KG1 (cell line): ENCODE results near the gene CFAP69.
"Not testable (repeated sequence)": the region's sequence is repeated elsewhere in the genome, so short reads cannot be mapped to it uniquely, and the experiment has no call there.

Experiments
- DNase-seq: peaks from one replicate; lab custom pipeline; 2025; lab: John Stamatoyannopoulos, UW

The CFAP69 gene

DNA sequence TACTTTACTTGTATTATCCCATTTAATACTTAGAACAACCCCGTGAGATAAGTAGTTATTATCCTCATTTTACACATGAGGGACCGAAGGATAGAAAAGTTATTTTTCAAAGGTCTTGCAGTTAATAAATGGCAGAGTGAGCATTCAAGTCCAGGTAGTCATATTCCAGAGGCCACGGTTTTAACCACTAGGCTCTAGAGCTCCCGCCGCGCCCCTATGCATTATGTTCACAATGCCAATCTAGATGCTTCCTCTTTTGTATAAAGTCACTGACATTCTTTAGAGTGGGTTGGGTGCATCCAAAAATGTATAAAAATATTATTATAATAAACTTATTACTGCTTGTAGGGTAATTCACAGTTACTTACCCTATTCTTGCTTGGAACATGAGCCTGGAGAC lies 11.4 kb upstream of the CFAP69 start:
- no peak for DNase-seq

DNA sequence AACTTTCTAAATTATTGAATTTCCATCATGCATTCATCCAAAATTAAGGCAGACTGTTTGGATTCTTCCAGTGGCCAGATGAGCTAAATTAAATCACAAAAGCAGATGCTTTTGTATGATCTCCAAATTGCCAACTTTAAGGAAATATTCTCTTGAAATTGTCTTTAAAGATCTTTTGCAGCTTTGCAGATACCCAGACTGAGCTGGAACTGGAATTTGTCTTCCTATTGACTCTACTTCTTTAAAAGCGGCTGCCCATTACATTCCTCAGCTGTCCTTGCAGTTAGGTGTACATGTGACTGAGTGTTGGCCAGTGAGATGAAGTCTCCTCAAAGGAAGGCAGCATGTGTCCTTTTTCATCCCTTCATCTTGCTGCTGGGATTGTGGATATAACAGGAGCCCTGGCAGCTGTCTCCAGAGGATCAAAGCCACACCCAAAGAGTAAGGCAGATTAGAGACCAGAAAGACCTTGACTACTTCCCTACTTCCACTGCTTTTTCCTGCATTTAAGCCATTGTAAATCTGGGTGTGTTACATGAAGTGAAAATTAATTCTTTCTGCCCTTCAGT lies 8.2 kb upstream of the CFAP69 start:
- DNase-seq = no peak

- no peak for DNase-seq
Observed at GRCh38 chr7:90238022-90238421, 7.0 kb upstream of the CFAP69 start.

DNA sequence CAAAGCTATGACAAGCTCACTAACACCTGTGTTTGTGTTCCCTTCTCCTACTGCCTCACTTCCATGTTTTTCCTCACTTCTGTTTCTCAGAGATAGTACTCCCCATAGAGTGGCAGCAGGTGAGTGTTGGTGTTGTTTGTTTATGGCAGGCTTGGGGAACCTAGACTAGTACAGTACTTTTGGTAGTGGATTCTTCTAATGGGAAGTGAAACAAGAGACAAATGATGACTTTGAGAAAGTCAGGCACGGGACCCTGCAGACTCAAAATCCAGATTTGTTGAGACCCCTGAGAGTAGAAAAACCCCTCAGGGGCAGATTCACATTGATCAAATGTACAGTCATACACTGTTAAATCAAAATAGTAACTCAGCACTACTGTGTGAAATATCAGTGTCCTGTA lies 6.4 kb upstream of the CFAP69 start:
- no peak for DNase-seq

DNA sequence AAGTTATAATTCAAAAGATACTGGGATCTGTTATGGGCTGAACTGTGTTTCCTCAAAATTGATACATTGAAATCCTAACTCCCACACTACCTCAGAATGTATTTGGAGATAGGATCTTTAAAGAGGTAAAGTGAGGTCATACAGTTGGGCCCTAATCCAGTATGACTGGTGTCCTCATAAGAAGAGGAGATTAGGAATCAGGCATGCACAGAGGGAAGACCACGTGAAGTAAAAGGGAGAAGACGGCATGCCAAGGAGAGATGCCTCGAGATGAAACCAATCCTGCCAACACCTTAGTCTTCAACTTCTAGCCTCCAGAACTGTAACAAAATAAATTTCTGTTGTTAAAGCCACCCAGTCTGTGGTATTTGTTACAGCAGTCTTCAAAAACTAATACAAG lies 5.9 kb upstream of the CFAP69 start:
- no peak for DNase-seq

DNA sequence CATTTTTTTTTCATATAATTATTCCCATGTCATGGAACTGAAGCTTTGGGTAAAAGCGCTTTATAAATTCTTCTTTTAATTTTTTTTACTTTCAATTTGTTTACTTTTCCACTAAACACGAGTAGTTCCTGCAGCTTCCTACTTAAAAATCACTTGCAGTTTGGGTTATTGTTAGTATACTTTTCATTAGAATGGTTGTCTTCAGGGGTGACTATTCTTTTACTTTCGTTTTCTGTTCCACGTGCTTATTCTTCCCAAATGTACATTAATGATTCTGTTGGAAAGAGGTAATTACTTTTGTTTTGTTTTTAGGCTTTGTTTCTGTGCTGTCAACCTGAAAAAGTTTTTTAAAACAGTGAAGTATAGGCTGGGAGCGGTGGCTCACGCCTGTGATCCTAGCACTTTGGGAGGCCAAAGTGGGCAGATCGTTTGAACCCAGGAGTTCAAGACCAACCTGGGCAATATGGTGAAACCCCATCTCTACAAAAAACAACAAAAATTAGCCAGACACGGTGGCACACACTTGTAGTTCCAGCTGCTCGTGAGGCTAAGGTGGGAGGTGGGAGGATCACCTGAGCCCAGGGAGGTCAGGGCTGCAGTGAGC lies 5.2 kb upstream of the CFAP69 start:
- no peak for DNase-seq

DNA sequence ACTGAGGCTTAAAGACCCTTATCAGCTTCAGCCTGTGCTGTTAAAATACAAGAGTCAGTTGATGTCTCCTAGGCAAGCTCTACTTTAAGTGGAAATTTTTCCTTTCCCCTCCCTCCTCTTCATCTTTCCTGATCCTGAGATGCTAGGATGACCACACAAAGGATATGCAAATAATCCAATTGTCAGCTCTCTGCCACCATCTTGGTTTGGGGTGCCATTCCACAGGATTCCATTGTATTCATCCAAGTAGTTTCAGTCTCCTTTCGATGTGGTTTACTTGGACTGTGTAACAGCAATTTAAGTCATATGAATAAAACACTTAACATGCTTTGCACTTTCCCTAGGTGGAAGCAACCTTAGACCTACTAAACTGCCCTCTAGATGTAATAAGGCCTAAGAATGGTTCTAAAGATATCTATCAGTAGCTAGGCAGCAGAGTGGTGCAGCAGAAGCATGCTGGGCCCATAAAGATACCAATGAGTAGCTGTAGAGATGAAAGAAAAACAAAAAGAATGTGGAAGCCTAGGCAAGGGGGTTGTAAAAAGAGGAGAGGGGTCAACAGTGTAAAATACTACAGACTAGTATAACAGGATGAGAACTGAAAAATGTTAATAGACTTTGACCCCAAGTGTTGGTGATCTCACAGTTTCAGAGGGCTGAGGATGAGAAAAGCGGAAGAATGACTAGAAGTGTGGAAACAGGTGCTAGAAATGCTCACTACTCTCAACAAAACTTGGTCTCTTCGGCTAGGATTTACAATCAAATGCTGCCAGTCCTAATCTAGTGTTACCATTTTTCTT lies 2.4 kb upstream of the CFAP69 start:
- no peak for DNase-seq

DNA sequence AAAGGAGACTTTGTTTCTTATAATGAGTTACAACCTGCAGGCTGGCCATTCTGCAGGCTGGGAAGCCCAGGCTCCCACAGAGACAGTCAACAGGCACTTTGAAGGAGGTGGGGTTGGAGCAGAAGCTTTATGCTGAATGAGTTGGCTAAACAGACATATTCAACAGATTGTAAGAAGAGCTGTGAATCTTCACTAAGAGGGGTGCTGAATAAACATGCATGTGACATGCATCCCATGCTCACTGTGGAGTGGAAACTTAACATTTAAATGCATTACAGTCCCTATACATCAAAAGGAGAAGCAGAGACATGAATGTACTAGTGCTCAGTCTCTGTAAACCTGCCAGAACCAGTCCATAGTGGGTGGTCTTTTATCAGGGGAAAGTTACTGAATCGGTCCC lies 1.4 kb upstream of the CFAP69 start:
- no peak for DNase-seq

- DNase-seq = no peak
Observed at GRCh38 chr7:90244565-90244908, 437 bp upstream of the CFAP69 start.

GRCh38 chr7:90246171-90246570 lies 1.2 kb downstream of the CFAP69 start:
- no peak for DNase-seq

DNA sequence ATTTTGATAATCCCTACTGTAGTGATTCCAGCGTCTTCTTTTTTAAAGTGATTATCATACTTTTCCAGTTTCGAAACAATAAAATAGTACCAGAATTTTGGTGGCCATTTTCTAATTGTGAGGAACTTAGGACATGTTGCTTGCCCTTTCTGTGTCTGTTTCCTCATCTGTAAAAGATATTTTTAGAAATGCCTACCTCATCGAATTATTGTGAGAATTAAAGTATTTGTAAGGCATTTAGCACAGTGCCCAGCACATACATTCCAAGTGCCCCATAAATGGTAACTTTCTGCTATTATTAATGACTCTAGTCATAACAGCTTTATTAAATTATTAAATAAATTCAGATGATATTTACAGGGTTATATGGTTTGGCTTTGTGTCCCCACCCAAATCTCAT lies 3.7 kb downstream of the CFAP69 start:
- no peak for DNase-seq

DNA sequence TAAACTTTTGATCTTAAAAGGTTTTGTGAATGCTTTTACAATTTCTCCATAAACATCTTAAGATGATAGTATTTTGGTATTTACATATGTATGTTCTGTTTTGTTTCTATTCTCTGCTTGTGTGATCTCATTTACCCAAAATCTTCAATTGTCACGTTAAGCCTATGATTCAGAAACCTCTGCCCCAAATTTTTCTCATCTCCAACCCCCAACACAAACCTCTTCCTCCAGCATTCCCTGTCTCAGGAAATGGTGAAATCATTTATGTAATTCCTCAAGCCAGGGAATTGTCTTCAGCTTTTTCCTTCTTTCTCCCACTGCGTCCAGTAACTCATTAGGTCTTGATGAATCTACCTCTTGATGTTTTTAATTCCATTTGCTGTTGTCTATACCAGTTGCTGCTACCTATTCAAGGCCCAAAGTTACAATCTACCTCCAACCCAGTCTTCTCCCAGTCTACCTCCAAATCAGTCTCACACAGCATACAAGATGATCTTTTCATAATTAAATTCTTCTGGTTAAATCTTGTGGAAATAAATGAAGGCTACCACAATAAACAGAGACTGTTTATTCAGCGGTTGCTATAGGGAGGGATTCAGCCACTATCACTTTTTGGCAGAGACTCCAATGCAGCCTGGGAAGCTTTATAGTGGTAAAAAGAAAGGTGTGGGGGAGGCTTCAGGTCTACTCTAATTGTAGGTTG lies 5.8 kb downstream of the CFAP69 start:
- DNase-seq = no peak

DNA sequence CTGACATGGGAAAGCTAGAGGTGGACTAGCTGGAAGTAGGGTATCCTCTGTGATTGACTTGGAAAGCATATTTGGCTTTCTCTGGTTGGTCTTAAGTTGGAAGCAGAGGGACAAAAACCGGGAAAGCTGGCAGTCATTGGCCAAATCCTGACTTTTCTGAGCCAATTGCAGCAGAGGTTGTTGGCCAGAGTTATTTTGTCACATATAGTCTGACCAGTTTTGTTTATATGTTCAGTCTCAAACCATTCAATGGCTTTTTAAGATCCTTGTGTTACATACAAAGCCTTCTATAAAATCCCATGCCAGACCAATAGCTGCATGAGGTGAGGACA lies 6.3 kb downstream of the CFAP69 start:
- DNase-seq = no peak

- DNase-seq = not testable (repeated sequence)
Observed at GRCh38 chr7:90256011-90256410, 11.0 kb downstream of the CFAP69 start.

GRCh38 chr7:90256778-90257177 lies 11.8 kb downstream of the CFAP69 start:
- DNase-seq = no peak

DNA sequence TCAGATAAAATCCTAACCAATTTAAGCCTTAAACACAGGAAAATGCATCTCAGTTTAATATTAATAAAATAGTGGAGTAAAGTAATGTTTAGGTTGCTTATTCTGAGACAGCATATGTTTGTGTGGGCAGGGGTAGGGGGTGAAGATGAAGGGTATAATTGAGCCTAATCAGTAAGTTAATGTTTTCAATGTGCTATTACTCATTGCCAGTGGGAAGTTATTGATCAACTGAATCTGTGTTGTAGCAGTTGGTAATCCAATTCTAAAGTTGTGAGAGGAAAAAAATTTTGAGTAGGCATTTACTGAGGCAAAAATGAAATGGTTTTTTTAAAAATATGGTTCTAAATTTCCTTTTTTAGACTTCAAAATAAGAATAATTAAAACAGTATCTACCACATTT lies 16.5 kb downstream of the CFAP69 start:
- no peak for DNase-seq

- no peak for DNase-seq
Observed at GRCh38 chr7:90262438-90262837, 17.5 kb downstream of the CFAP69 start.

GRCh38 chr7:90266808-90267207 lies 21.8 kb downstream of the CFAP69 start:
- DNase-seq = no peak

DNA sequence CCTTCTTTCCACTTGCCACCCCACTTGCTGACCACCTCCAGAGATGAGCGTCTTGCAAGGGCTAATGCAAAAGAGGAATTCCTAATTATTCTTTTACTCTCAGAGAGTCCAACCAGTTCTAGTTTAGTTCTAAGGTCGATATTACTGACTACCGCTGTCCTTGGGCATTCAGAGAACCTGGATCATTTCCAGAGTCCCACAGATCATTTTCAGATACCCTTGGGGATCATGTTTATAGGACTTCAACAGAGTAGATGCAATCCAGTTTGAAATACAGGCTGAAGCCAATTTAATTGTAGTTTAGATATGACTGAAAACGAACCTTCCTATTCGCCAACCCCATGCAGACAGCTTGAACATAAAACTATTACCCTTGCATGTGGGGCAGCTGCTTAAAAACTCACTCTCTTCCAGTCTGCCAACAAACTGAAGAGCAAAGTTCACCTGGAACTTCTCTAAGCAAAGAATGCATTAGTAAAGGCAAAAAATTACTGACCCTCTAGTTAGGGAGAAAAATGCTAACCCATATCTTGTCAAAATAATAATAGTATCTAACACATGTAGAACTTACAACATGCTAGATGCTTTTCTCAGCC lies 22.4 kb downstream of the CFAP69 start:
- no peak for DNase-seq

DNA sequence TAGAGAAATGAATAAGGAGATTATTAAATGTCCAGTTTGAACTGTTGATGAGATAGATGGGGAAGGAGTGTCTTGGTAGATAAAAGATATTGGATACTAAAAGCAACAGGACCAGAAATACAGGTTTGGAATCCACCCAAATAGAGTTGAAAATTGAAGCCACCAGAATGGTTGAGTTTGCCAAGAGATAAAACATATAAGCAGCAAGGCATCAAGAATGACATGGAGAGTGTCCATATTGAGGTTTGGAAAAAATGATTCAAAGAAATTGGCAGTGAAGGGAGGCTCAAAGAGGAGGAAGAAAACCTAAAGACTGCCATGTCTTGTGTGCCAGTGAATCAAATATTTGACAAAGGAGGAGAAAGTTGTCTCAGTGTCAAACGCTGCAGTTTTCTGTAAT lies 24.2 kb downstream of the CFAP69 start:
- DNase-seq = no peak

DNA sequence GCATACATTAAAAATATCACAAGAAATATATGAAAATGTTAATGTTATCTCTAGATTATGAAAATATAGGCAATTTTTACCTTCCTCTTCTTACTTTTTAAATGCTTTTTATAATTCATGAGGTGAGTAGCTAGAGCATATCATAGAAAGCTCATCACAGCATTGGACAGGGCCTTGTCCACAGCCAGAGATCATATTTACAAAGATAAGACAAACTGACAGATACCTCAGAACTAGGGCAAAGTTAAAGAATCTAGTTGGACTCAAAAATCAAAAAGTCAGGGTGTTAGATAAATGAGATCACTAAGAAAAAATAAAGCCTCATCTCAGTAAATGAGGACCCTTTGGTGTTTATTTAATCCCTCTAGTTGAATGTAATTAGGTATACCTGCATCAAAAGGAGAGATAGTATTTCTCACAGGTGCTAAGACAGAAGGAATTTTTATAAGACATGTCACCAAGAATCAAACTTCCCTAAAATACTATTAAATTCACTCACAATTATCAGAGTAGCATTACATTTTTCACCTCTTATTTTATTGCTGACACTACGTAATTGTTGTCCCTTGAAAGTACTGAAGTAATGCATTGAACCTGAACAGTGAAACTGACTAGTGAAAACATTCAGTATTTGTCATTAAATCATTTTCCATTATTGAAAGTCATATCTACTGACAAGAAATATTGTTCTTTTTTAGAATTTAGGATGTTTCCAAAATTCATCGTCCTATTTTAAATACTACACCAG lies 25.6 kb downstream of the CFAP69 start:
- DNase-seq = no peak

- no peak for DNase-seq
Observed at GRCh38 chr7:90271753-90272152, 26.8 kb downstream of the CFAP69 start.
